Measurements from ENCODE around the gene CAPN1. TPM values are rescaled to one million over a fixed set of nuclear protein-coding genes. Genes with fewer than 3 reads are reported as not detected.

CAPN1 gene
- total RNA-seq, 1 donor from 2014 or later, result 48.4 TPM

DNA sequence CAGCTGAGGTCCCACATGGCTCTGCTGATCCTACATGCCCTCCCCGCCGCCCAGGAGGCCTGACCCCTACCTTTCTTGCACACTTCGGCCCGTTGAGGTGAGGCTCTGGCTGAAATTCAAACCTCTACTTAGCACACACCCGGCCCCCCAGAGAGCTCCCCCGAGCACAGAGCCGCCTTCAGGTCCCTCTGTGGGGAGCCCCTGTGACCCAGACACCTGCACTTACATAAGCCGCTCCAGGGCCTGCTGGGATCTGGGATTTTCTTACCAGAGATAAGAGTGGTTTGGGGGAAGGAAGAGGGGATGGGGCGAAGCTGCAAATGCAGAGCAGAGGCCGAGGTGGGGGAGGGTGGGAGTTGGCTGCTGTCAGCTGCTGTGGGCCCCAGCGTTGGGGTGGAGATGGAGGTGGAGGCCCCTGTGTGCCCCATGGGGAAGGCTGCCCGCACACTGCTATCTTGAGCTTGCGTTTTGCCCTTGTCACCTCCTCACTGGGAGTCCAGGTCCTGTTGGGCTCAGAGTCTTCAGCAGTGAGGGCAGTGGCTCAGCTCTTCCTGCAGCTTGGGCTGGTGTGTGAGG is 30.6 kb downstream of the CAPN1 start:
- no peak for DNase-seq (ENCODE audit: low read depth, low spot score)
- Mint-ChIP-seq H3K27ac (ENCODE audit: unreplicated experiment) (peak overlapping the region; percentile 57), H3K27me3 (ENCODE audit: low read depth) (no peaks in the 10 kb centered on the region)

DNA sequence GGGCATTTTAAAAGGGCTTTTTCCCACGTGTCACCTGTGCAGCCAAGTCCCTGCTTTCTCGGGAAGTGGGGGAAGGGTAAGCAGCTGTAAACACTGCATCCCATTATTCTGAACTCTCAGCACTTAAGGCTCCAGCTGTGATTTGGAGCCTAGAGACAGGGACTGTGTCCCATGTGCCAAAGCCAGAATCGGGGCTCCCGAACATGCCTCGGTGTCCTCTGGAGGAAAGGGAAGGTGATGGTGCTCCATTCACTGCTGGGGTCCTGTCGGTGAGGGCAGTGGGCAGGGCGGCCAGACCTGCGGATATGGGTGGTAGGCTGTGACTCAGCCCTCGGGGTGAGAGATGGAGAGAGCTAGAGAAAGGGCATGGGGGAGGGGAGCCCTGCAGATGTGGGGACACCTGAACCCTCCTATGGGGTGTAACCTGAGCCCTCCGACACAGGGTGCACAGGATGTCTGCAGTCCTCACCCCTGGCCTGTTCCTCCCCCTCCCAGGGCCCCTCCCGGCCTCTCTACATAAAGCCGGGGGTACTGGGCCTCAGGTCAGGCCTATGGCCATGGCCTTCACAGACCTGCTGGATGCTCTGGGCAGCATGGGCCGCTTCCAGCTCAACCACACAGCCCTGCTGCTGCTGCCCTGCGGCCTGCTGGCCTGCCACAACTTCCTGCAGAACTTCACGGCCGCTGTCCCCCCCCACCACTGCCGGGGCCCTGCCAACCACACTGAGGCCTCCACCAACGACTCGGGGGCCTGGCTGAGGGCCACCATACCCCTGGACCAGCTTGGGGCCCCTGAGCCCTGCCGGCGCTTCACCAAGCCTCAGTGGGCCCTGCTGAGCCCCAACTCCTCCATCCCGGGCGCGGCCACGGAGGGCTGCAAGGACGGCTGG is 31.8 kb downstream of the CAPN1 start:
- Mint-ChIP-seq H3K27ac (ENCODE audit: unreplicated experiment) (peak overlapping the region; percentile 57), H3K36me3 (ENCODE audit: low read depth) (no peaks in the 10 kb centered on the region), H3K9me3 (no peaks in the 10 kb centered on the region), H3K4me3 (no peak overlapping the region), H3K27me3 (ENCODE audit: low read depth) (no peaks in the 10 kb centered on the region), H3K4me1 (peaks cover 7% of the 10 kb centered on the region)
- no peak for DNase-seq (ENCODE audit: low read depth, low spot score)
- TF ChIP-seq, protein P1, sequence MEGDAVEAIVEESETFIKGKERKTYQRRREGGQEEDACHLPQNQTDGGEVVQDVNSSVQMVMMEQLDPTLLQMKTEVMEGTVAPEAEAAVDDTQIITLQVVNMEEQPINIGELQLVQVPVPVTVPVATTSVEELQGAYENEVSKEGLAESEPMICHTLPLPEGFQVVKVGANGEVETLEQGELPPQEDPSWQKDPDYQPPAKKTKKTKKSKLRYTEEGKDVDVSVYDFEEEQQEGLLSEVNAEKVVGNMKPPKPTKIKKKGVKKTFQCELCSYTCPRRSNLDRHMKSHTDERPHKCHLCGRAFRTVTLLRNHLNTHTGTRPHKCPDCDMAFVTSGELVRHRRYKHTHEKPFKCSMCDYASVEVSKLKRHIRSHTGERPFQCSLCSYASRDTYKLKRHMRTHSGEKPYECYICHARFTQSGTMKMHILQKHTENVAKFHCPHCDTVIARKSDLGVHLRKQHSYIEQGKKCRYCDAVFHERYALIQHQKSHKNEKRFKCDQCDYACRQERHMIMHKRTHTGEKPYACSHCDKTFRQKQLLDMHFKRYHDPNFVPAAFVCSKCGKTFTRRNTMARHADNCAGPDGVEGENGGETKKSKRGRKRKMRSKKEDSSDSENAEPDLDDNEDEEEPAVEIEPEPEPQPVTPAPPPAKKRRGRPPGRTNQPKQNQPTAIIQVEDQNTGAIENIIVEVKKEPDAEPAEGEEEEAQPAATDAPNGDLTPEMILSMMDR (conservative IDR thresholded peaks at IDR 0.05), result no peak

More for the DNA sequence above, 30.6 kb downstream of the CAPN1 start:
- Mint-ChIP-seq H3K4me3 (no peak overlapping the region), H3K9me3 (no peaks in the 10 kb centered on the region), H3K36me3 (ENCODE audit: low read depth) (no peaks in the 10 kb centered on the region), H3K4me1 (peaks cover 7% of the 10 kb centered on the region)
- TF ChIP-seq, protein P1 (conservative IDR thresholded peaks at IDR 0.05), result no peak

DNA sequence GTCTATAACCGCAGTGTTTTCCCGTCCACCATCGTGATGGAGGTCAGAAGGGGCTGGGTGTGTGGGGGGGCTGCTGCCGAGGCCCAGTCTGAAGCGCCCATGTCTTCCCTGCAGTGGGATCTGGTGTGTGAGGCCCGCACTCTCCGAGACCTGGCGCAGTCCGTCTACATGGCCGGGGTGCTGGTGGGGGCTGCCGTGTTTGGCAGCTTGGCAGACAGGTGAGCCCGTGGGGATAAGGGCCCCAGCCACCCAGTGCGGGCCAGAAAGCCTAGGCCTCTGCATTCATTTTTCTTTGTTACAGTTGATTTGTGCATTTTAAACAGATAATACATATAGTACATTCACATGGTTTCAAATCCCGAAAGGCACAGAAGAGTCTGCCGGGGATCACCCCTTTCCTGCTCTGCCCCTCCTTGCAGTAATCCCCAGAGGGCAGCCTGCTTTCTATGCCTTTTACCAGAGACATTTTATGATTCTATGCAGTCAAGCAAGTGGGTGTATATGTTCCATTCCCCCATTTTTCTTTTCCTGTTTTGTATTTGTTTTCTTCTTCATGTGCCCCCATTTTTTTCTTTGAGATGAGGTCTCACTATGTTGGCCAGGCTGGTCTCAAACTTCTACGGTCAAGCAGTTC is 32.6 kb downstream of the CAPN1 start:
- Mint-ChIP-seq H3K27me3 (ENCODE audit: low read depth) (peaks cover 2% of the 10 kb centered on the region), H3K36me3 (ENCODE audit: low read depth) (no peaks in the 10 kb centered on the region), H3K4me1 (peaks cover 7% of the 10 kb centered on the region), H3K27ac (ENCODE audit: unreplicated experiment) (peak overlapping the region; percentile 12), H3K4me3 (no peak overlapping the region), H3K9me3 (no peaks in the 10 kb centered on the region)
- DNase-seq (ENCODE audit: low read depth, low spot score), result no peak
- TF ChIP-seq, protein P1 (conservative IDR thresholded peaks at IDR 0.05), result no peak

DNA sequence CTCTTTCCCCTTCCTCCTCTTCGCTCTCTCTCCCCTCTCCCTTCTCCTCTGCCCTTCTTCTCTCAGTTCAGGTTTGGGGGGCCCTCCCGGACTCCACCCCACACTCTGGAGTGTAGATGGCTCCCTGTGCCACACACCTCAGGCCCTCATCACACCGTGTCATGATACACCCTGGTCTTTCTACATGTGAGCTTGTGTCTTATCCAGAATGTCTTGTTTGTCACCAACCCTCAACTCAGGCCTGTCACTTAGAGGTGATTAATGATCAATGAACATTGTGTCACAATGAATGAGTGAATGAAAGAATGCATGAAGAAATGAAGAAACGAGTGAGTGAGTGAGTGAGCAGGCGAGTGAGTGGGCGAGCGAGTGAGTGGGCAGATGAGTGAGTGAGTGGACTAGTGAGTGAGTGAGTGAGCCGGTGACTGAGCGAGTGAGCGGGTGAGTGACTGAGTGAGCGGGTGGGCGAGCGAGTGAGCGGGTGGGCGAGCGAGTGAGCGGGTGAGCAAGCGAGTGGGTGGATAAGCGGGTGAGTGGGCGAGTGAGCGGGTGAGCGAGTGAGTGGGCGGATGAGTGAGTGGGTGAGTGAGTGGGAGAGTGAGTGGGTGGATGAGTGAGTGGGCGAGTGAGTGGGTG is 33.8 kb downstream of the CAPN1 start:
- Mint-ChIP-seq H3K27me3 (ENCODE audit: low read depth) (peaks cover 6% of the 10 kb centered on the region), H3K36me3 (ENCODE audit: low read depth) (no peaks in the 10 kb centered on the region), H3K9me3 (no peaks in the 10 kb centered on the region), H3K27ac (ENCODE audit: unreplicated experiment) (no peak overlapping the region), H3K4me3 (no peak overlapping the region), H3K4me1 (peaks cover 7% of the 10 kb centered on the region)
- no peak for DNase-seq (ENCODE audit: low read depth, low spot score)
- TF ChIP-seq, protein P1 (conservative IDR thresholded peaks at IDR 0.05), result no peak

DNA sequence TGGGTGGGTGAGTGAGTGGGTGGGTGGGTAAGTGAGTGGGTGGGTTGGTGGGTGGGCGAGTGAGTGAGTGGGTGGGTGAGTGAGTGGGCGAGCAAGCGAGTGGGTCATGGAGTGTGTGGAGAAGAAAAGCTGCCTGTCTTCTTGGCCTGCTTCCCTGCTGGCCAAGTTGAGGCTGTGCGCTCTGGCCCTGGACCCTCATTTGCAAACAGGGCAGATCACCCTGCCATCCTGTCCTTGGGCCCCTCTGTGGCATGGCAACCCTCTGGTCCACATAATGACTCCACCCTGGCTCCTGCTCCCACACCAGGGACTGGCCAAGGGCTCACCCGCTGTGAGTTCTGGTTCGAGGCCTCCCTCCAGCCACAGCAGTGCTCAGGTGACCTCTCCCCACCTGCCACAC is 35.1 kb downstream of the CAPN1 start:
- TF ChIP-seq, protein P1 (conservative IDR thresholded peaks at IDR 0.05), result peak; percentile 22
- no peak overlapping the region for H3K27ac Mint-ChIP-seq (ENCODE audit: unreplicated experiment)
- peaks cover 7% of the 10 kb centered on the region for H3K4me1 Mint-ChIP-seq
- no peak for DNase-seq (ENCODE audit: low read depth, low spot score)
- H3K36me3 Mint-ChIP-seq (ENCODE audit: low read depth), result no peaks in the 10 kb centered on the region
- no peaks in the 10 kb centered on the region for H3K9me3 Mint-ChIP-seq
- no peak overlapping the region for H3K4me3 Mint-ChIP-seq
- H3K27me3 Mint-ChIP-seq (ENCODE audit: low read depth), result peaks cover 8% of the 10 kb centered on the region
